Sciatic nerve (tissue), 2 donors: ENCODE results near the gene CCDC63. TPM values are rescaled to one million over a fixed set of nuclear protein-coding genes. Genes with fewer than 3 reads are reported as not detected.
"Not testable (repeated sequence)": the region's sequence is repeated elsewhere in the genome, so short reads cannot be mapped to it uniquely, and the experiment has no call there.

Experiments
- ATAC-seq: fragments of 200-7000 bp; cut with Tn5 transposase; one replicate; pipeline ENCODE4 v1.9.1; 2020; ENCODE audit warnings: mild to moderate bottlenecking, moderate library complexity
- DNase-seq: peaks from one replicate; pipeline ENCODE4 v3.0.0-alpha.2; 2020; ENCODE audit warnings: low spot score
- intact Hi-C: fragments of 100-400 bp; cut with DNase I; formaldehyde crosslinking; loops from one replicate; pipeline ENCODE4 v1.14.2; 2022
- total RNA-seq: library from RNA; stranded (reverse); fragmentation: NEBNext Ultra II Directional; extraction: Animal tissue kit (Norgen Biotek cat#: 25700); gene quantifications from one replicate; pipeline ENCODE4 v1.2.1, GENCODE V29; 2021
- donor health status: DM: no; HTN: no; CAD: no.
- donor health status: DM: no; HTN: no; CAD: no.

Gene CCDC63
- total RNA-seq, 1 donor from 2014 or later, result not detected

DNA sequence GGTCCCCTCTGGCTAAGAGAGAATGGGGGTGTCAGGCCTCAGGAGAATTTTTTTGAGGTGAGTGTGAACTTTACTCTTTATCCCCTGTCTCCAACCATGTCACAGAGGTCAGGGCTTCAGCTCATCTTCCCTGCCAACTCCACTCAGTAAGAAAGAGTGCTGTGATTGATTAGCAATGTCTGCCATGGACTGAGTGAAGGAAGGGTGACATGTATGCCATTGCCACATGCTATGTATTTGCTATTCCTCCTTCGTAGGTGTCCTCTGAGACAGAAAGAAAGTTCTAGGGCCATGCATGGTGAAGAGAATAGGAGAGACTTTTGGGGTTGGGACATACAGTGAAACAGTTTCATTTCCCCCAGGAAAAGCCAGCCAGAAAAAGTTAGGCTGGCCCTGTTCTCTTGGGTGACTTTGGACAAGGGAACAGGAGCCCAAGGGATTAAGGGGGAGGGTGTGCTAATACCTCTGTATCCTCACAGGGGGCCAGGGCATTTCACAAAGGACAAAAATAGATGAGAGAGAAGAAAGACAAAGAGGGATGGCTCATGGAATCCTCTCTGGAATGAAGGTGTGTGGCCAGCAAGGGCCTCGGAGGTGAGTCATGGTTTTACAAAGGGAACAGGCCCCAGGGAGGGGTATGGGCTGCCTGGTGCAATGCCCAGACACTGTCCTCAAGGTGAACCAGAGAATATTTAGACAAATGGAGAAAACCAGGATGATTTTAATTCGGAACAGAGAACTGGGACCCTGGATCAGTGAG lies 87.5 kb downstream of the CCDC63 start:
- no peak for DNase-seq
- intact Hi-C loops, result no loop called here
- ATAC-seq, result no peak

GRCh38 chr12:110935588-110935987 lies 88.8 kb downstream of the CCDC63 start:
- intact Hi-C loops, result no loop called here
- no peak for ATAC-seq
- DNase-seq, result no peak

GRCh38 chr12:110936367-110937103 lies 89.7 kb downstream of the CCDC63 start:
- DNase-seq (no peak), ATAC-seq (no peak)
- intact Hi-C loops, result no loop called here

DNA sequence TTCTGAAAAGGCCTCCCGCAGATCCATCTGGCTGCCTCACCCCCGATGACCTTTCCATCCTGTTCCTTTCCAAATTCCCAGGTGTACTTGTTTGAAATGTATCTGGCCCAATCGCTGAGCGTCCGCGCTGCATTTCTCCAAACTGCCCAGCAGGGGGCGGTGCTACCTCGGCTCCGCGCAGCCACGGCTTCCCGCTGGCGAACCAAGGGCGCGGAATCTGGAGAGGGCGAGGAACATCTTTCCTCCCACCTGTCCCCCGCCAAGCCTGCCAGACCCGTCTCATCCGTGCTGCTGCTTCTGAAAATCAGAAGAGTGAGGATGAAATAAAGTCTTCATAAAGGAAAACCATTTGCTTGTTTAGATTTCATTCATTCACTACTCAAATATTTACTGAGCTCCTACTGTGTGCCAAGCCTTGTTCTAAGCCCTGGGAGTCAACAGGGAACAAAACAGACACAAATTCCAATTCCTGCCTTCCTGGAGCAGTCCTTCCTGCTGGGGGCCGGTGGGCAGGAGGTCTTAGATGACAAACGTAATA lies 90.4 kb downstream of the CCDC63 start:
- intact Hi-C loops, result no loop called here
- peak; percentile 70 for DNase-seq
- ATAC-seq, result peak; percentile 50

GRCh38 chr12:110940296-110940695 lies 93.5 kb downstream of the CCDC63 start:
- DNase-seq, result no peak
- intact Hi-C loops, result no loop called here
- no peak for ATAC-seq

- intact Hi-C loops, result no loop called here
- ATAC-seq, result no peak
- no peak for DNase-seq
Measured at GRCh38 chr12:110940933-110941332, 94.1 kb downstream of the CCDC63 start.

DNA sequence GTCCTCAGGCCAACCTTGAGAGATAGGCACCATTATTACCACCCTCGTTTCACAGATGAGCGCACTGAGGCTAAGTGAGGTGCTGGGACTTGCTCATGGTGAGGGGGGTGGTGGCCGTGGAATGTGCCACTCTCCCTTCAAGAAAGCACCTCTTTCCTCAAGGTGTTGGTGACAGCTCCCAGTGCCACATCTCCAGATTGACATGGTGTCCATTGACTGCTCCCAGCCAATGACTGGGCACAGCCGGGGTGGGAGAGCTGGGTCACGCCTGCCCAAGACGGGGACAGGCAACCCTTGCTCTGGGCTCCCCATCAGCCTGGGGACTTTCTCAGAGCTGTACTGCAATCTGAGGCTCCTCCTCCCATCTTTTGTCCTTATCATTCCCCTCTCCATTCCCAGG lies 94.6 kb downstream of the CCDC63 start:
- DNase-seq, result no peak
- intact Hi-C loops, result no loop called here

DNA sequence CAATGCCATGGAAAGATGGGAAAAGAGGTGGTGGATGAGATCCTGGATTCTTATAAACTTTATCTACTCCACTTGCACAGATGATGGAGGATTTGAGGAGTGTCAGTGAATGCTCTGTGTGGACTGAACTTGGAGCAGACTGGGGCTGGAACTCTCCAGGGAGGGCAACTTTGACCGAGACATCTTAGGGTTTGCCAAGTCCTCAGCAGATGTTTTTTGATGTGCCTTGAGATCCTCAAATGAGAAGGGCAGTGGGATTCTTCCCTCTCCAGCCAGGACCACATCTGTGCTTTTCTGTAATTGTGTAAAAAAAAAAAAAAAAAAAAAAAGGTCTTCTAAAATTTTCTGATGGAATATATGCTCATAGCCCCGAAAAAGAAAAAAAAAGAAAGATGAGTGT lies 96.6 kb downstream of the CCDC63 start:
- ATAC-seq (no peak), DNase-seq (no peak)
- intact Hi-C loops, result no loop called here

More for the DNA sequence above, 94.6 kb downstream of the CCDC63 start:
- ATAC-seq, result no peak

DNA sequence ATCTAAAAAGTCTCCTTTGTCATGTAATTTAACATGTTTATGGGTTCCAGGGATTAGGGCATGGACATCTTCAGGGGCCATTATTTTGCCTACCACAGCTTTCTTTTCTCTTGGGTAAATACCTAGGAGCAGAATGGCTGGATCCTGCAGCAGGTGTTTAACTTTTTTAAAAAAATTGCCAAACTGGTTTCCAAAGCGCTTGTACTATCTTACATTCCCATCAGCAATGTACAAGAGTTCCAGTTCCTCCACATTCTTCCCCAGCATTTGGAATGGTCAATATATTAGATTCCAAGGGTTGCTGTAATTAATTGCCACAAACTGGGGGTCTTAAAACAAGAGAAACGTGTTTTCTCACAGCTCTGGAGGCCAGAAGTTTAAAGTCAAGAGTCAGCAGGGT lies 101.3 kb downstream of the CCDC63 start:
- intact Hi-C loops, result no loop called here
- DNase-seq, result no peak

GRCh38 chr12:110950466-110950865 lies 103.7 kb downstream of the CCDC63 start:
- intact Hi-C loops, ATAC-seq, DNase-seq: not testable (repeated sequence)

More for the DNA sequence above, 101.3 kb downstream of the CCDC63 start:
- no peak for ATAC-seq

GRCh38 chr12:110950867-110951266 lies 104.1 kb downstream of the CCDC63 start:
- DNase-seq, intact Hi-C loops, ATAC-seq: not testable (repeated sequence)

Other genes starting within 250 kb of the CCDC63 start
- gene TCTN1, start 232.9 kb upstream of the CCDC63 start, total RNA-seq, result 41.0 TPM
- gene HVCN1, start 157.9 kb upstream of the CCDC63 start, total RNA-seq, result 7.5 TPM
- 111 TPM for gene PPP1CC, start 104.1 kb upstream of the CCDC63 start, total RNA-seq
- gene MYL2, start 73.6 kb downstream of the CCDC63 start, total RNA-seq, result not detected
- 0.04 TPM for gene CUX2, start 187.2 kb downstream of the CCDC63 start, total RNA-seq